Uterus (tissue), 2 donors: ENCODE results near the gene ALKBH1.

Source experiments
- POLR2A ChIP-seq, 2 donors: fragments of 450-650 bp; IDR thresholded peaks; one replicate each; pipeline ENCODE4 v1.6.1; 2016; ENCODE audit warnings: antibody characterized with exemption in 2 of 2, mild to moderate bottlenecking in 1 of 2, moderate library complexity in 1 of 2
- TF ChIP-seq, protein P1 (sequence below), 4 experiments: fragments of 200-600 bp in 2 of 4; fragments of 450-650 bp in 2 of 4; sonication (generic) in 2 of 4; IDR thresholded peaks; one replicate each; pipeline ENCODE4 v1.5.1; 2016 to 2019; ENCODE audit warnings: antibody characterized with exemption in 4 of 4, mild to moderate bottlenecking in 2 of 4, moderate library complexity in 1 of 4

DNA sequence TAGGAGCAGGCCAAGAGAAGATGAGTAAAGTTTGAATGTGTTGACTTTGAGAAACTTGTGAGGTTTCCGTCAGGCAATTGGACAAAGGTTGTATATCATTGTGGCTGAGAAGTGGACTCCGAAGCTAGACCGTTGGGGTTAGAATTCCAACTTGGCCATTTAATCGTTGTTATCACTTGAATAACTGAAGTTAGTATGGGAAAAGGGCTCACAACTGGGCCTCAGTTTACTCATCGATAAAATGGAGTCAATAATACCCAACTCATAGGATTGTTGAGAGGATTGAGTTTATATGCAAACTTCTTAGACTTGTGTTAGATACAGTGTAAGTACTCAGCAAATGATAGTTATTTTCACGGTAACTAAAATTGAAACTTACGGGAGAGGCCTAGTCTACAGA lies 926 bp upstream of the ALKBH1 start:
- no peak for TF ChIP-seq POLR2A (IDR thresholded peaks at IDR 0.05)
- TF ChIP-seq, protein P1, sequence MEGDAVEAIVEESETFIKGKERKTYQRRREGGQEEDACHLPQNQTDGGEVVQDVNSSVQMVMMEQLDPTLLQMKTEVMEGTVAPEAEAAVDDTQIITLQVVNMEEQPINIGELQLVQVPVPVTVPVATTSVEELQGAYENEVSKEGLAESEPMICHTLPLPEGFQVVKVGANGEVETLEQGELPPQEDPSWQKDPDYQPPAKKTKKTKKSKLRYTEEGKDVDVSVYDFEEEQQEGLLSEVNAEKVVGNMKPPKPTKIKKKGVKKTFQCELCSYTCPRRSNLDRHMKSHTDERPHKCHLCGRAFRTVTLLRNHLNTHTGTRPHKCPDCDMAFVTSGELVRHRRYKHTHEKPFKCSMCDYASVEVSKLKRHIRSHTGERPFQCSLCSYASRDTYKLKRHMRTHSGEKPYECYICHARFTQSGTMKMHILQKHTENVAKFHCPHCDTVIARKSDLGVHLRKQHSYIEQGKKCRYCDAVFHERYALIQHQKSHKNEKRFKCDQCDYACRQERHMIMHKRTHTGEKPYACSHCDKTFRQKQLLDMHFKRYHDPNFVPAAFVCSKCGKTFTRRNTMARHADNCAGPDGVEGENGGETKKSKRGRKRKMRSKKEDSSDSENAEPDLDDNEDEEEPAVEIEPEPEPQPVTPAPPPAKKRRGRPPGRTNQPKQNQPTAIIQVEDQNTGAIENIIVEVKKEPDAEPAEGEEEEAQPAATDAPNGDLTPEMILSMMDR (IDR thresholded peaks at IDR 0.05): no peak
